Osteocyte (in vitro differentiated cells): Measurements from ENCODE around the gene SNX11. TPM values are rescaled to one million over a fixed set of nuclear protein-coding genes. Genes with fewer than 3 reads are reported as not detected.
A peak's percentile ranks its signal among the peaks of the same experiment; 100 is the strongest.

Experiments used
- DNase-seq: peaks from one replicate; pipeline ENCODE4 v3.0.0; 2021; ENCODE audit warnings: mixed read lengths; ENCODE audit not compliant: unreplicated experiment; ENCODE audit errors: extremely low spot score
- H3K27ac Mint-ChIP-seq: one replicate; pipeline ENCODE4 v1.8.0; 2021; ENCODE audit warnings: mild to moderate bottlenecking, mixed read lengths; ENCODE audit not compliant: unreplicated experiment
- H3K27me3 Mint-ChIP-seq: one replicate; pipeline ENCODE4 v1.8.0; 2021; ENCODE audit warnings: mixed read lengths; ENCODE audit not compliant: unreplicated experiment
- H3K36me3 Mint-ChIP-seq: one replicate; pipeline ENCODE4 v1.8.0; 2021; ENCODE audit warnings: mixed read lengths; ENCODE audit not compliant: unreplicated experiment
- H3K4me1 Mint-ChIP-seq: one replicate; pipeline ENCODE4 v1.8.0; 2021; ENCODE audit warnings: mixed read lengths; ENCODE audit not compliant: unreplicated experiment
- H3K4me3 Mint-ChIP-seq: one replicate; pipeline ENCODE4 v1.8.0; 2021; ENCODE audit warnings: mild to moderate bottlenecking, moderate library complexity, mixed read lengths; ENCODE audit not compliant: unreplicated experiment
- H3K9me3 Mint-ChIP-seq: one replicate; pipeline ENCODE4 v1.8.0; 2021; ENCODE audit warnings: mixed read lengths; ENCODE audit not compliant: unreplicated experiment
- CTCF ChIP-seq: fragments of 200-600 bp; sonication (generic); IDR thresholded peaks from 2 replicates; pipeline ENCODE4 v1.5.0; 2021; ENCODE audit warnings: antibody characterized with exemption, mild to moderate bottlenecking, moderate library complexity
- microRNA-seq: library from miRNA; unstranded; fragments of <30 nt; microRNA quantifications from one replicate; pipeline ENCODE4 v1.1.0, GENCODE V29; 2020; ENCODE audit not compliant: unreplicated experiment
- total RNA-seq: library from RNA; stranded (reverse); gene quantifications from 2 replicates; pipeline ENCODE4 v1.2.1, GENCODE V29; 2021

Gene SNX11
- total RNA-seq, 1 donor from 2014 or later: 18.3 TPM

GRCh38 chr17:48162306-48162934 lies 54.9 kb downstream of the SNX11 start:
- DNase-seq: no peak
- TF ChIP-seq CTCF: no peak
- Mint-ChIP-seq H3K27me3 (peaks cover 39% of the 10 kb centered on the region), H3K36me3 (no peaks in the 10 kb centered on the region), H3K4me3 (no peak overlapping the region), H3K9me3 (no peaks in the 10 kb centered on the region), H3K4me1 (peaks cover 7% of the 10 kb centered on the region), H3K27ac (no peak overlapping the region)

- H3K4me3 Mint-ChIP-seq: no peak overlapping the region
Measured at GRCh38 chr17:48162946-48163506, 55.5 kb downstream of the SNX11 start.

GRCh38 chr17:48163809-48164208 lies 56.2 kb downstream of the SNX11 start:
- H3K9me3 Mint-ChIP-seq: no peaks in the 10 kb centered on the region
- no peaks in the 10 kb centered on the region for H3K36me3 Mint-ChIP-seq
- no peak for DNase-seq
- H3K27ac Mint-ChIP-seq: no peak overlapping the region
- H3K4me1 Mint-ChIP-seq: peaks cover 7% of the 10 kb centered on the region
- no peak overlapping the region for H3K4me3 Mint-ChIP-seq
- peaks cover 52% of the 10 kb centered on the region for H3K27me3 Mint-ChIP-seq
- TF ChIP-seq CTCF: peak; percentile 31

More at GRCh38 chr17:48162946-48163506, 55.5 kb downstream of the SNX11 start:
- Mint-ChIP-seq H3K27me3 (peaks cover 44% of the 10 kb centered on the region), H3K9me3 (no peaks in the 10 kb centered on the region), H3K36me3 (no peaks in the 10 kb centered on the region), H3K27ac (no peak overlapping the region), H3K4me1 (peaks cover 7% of the 10 kb centered on the region)
- no peak for DNase-seq
- TF ChIP-seq CTCF: no peak

- H3K36me3 Mint-ChIP-seq: no peaks in the 10 kb centered on the region
- H3K27me3 Mint-ChIP-seq: peaks cover 53% of the 10 kb centered on the region
- TF ChIP-seq CTCF: no peak
- H3K9me3 Mint-ChIP-seq: no peaks in the 10 kb centered on the region
- H3K27ac Mint-ChIP-seq: no peak overlapping the region
- DNase-seq: no peak
- peaks cover 8% of the 10 kb centered on the region for H3K4me1 Mint-ChIP-seq
- no peak overlapping the region for H3K4me3 Mint-ChIP-seq
Measured at GRCh38 chr17:48169926-48170325, 62.4 kb downstream of the SNX11 start.

Small RNAs within 50 kb of the gene (microRNA-seq; reads per million reads assigned to microRNA genes)
- not detected for gene MIR1203

Other genes starting within 250 kb of the SNX11 start
- 19.9 and 20.7 TPM in 2 replicates for gene SP2, start 211.5 kb upstream of the SNX11 start, total RNA-seq
- gene PNPO, start 166.2 kb upstream of the SNX11 start, total RNA-seq: 9.0 and 9.2 TPM in 2 replicates
- gene PRR15L, start 149.9 kb upstream of the SNX11 start, total RNA-seq: not detected in 2 replicates
- 136 and 148 TPM in 2 replicates for gene CDK5RAP3, start 136.7 kb upstream of the SNX11 start, total RNA-seq
- gene COPZ2, start 70.0 kb upstream of the SNX11 start, total RNA-seq: 49.4 and 53.4 TPM in 2 replicates
- 250 and 278 TPM in 2 replicates for gene NFE2L1, start 59.4 kb upstream of the SNX11 start, total RNA-seq
- 74.4 and 76.5 TPM in 2 replicates for gene CBX1, start 6.3 kb upstream of the SNX11 start, total RNA-seq